ENCODE measurements around the gene KISS1R. TPM values are rescaled to one million over a fixed set of nuclear protein-coding genes. Genes with fewer than 3 reads are reported as not detected.
A peak's percentile ranks its signal among the peaks of the same experiment; 100 is the strongest.

KISS1R gene
- polyA plus RNA-seq, 1 experiment: not detected

DNA sequence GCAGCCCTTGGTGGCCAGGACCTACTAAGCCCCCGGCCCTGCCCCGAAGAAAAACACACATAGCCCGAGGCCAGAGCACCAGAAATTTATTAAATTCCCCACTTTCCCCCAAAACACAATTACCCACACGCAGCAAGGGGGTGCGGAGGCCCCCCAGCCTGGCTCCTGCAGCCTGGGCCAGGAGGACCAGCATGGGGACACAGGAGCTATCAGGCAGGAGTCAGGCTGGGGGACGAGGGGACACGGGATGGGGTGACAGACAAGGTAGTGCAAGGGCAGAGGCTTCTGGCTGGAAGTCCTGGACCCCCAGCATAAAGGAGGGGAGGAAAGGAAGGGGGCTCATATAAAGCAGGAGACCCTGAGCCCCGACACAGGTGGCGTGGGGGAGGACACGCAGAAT, 20.7 kb upstream of the KISS1R start:
- H3K36me3 ChIP-seq (ENCODE audit: control insufficient read depth, insufficient read depth, low read length): peaks cover 22% of the 10 kb centered on the region
- H3K4me3 ChIP-seq (ENCODE audit: low read depth, low read length): no peak overlapping the region
- no peaks in the 10 kb centered on the region for H3K27me3 ChIP-seq (ENCODE audit: control insufficient read depth, insufficient read depth, low read length)
- no peak for DNase-seq (ENCODE audit: low read depth)
- ChIA-PET POLR2A (no interaction called here), CTCF (interaction anchor here (0.6 to 2.0 kb wide), 3 partner anchors 11 to 126 kb away, joined by 3 to 6 read pairs (median 5); no protein-coding TSS in a partner anchor)
- TF ChIP-seq, protein P1, sequence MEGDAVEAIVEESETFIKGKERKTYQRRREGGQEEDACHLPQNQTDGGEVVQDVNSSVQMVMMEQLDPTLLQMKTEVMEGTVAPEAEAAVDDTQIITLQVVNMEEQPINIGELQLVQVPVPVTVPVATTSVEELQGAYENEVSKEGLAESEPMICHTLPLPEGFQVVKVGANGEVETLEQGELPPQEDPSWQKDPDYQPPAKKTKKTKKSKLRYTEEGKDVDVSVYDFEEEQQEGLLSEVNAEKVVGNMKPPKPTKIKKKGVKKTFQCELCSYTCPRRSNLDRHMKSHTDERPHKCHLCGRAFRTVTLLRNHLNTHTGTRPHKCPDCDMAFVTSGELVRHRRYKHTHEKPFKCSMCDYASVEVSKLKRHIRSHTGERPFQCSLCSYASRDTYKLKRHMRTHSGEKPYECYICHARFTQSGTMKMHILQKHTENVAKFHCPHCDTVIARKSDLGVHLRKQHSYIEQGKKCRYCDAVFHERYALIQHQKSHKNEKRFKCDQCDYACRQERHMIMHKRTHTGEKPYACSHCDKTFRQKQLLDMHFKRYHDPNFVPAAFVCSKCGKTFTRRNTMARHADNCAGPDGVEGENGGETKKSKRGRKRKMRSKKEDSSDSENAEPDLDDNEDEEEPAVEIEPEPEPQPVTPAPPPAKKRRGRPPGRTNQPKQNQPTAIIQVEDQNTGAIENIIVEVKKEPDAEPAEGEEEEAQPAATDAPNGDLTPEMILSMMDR (IDR thresholded peaks at IDR 0.05; ENCODE audit: insufficient read depth, low read depth, low read length): no peak

DNA sequence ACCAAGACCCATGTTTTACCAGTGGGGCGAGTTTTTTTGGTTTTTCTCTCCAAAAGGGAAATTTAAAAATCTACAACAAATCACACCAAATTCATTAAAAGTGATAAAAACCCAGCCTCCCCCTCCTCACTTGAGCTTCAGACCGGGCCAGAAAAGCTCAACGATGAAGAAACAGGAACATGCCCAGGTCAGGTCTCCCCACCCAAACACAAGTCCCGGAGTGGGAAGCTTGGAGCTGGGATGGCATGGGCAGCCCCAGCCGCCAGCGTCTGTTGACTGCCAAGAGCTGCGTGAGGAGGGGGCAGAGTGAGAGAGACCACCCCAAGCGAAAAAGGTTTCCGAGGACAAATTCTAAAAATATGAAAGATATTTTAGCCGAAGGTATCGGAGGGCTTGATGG, 20.1 kb upstream of the KISS1R start:
- ChIA-PET POLR2A (interaction anchor here (0.6 kb wide), 1 partner anchor 43 kb away, joined by 3 read pairs; no protein-coding TSS in a partner anchor), CTCF (interaction anchor here (0.6 to 2.0 kb wide), 3 partner anchors 10 to 126 kb away, joined by 3 to 6 read pairs (median 5); no protein-coding TSS in a partner anchor)
- peaks cover 24% of the 10 kb centered on the region for H3K36me3 ChIP-seq (ENCODE audit: control insufficient read depth, insufficient read depth, low read length)
- no peak overlapping the region for H3K4me3 ChIP-seq (ENCODE audit: low read depth, low read length)
- H3K27me3 ChIP-seq (ENCODE audit: control insufficient read depth, insufficient read depth, low read length): no peaks in the 10 kb centered on the region
- TF ChIP-seq, protein P1 (IDR thresholded peaks at IDR 0.05; ENCODE audit: insufficient read depth, low read depth, low read length): no peak
- DNase-seq (ENCODE audit: low read depth): no peak

DNA sequence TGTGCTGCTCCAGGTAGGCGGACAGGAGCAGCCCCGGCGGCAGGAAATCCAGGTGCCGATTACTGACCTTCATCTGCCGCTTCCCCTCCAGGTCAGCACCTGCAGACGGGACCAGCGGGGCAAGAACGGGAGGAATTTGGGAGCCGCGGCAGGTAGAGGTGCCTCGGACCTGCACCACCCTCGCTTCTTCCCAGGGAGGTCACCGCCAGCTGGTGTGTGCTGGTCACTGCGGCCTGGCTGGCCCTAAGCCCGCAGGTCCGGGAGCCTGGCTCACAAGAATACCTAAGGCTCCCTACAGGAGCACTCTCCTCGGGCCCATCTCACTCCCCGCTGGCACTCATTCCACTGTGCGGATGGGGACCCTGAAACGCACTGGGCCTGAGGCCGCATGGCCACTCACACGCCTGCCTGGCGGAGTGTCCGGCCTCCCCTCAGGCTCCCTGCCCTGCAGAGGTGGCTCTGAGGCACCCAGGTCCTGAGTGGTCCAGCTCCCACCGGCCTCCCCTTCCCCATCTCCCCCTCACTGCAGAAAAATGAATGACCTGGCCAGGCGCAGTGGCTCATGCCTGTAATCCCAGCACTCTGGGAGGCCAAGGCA, 19.6 kb upstream of the KISS1R start:
- no peaks in the 10 kb centered on the region for H3K27me3 ChIP-seq (ENCODE audit: control insufficient read depth, insufficient read depth, low read length)
- no peak overlapping the region for H3K4me3 ChIP-seq (ENCODE audit: low read depth, low read length)
- DNase-seq (ENCODE audit: low read depth): no peak
- POLR2A ChIA-PET: interaction anchor here (0.6 kb wide), 1 partner anchor 43 kb away, joined by 3 read pairs; no protein-coding TSS in a partner anchor
- TF ChIP-seq, protein P1 (IDR thresholded peaks at IDR 0.05; ENCODE audit: insufficient read depth, low read depth, low read length): peak; percentile 12; the same call in 1 of the 2 replicates
- H3K36me3 ChIP-seq (ENCODE audit: control insufficient read depth, insufficient read depth, low read length): peaks cover 25% of the 10 kb centered on the region
- CTCF ChIA-PET: interaction anchor here (1.4 to 2.0 kb wide), 2 partner anchors 10 to 34 kb away, joined by 5 to 6 read pairs; no protein-coding TSS in a partner anchor

DNA sequence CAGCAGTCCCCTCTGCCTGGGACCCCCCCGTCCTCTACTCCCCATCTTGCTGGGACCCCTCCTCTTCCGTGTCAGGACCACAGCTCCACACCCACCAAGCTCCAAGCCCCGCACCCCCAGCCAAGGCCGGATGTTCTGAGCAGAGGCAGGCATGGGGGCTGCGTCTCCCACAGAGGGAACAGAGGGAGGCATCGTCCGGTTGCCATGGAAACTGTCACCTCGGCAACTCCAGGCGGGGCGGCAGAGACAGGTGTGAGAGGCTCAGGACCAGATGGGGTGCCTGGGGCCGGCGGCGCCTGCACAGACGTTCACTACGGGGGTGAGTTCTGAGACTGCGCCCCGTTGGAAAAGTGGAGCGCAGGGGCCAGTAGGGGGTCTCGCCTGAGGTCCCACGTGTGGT, 18.5 kb upstream of the KISS1R start:
- POLR2A ChIA-PET: no interaction called here
- CTCF ChIA-PET: no interaction called here
- no peak overlapping the region for H3K4me3 ChIP-seq (ENCODE audit: low read depth, low read length)
- H3K36me3 ChIP-seq (ENCODE audit: control insufficient read depth, insufficient read depth, low read length): peaks cover 25% of the 10 kb centered on the region
- TF ChIP-seq, protein P1 (IDR thresholded peaks at IDR 0.05; ENCODE audit: insufficient read depth, low read depth, low read length): no peak
- no peaks in the 10 kb centered on the region for H3K27me3 ChIP-seq (ENCODE audit: control insufficient read depth, insufficient read depth, low read length)
- no peak for DNase-seq (ENCODE audit: low read depth)

DNA sequence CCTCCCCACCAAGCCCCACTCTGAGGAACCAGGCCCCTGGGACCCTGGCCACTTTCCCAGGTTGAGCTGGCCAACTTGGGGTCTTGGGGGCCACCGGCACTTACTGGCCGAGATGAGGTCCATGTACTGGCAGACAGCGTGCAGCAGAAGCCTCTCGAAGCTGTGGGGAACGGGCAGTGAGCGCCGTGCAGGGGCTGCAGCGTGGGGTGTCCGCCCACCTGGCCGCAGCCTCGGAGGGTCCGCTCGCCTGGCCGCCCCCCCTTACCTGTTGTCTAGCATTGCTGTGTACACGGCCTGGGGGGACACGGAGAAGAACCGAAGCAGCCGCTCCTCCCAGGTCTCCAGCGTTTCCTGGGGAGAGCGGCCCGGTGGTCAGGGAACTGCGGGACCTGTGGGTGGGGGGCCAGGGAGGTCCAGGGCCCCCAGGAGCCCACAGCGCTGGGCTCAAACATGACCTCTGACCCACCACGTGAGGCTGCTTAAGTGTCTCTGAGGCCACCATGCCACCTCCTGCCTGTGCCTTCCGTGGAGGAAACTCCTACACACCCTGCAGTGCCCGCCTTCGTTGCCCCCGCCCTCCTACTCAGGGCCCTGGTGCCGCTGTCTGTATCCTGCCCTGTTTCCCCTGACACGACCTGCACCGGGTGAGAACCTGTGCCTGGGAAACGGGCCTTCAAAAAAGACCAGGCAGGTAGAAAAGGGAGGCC, 17.6 kb upstream of the KISS1R start:
- no peak overlapping the region for H3K4me3 ChIP-seq (ENCODE audit: low read depth, low read length)
- no peaks in the 10 kb centered on the region for H3K27me3 ChIP-seq (ENCODE audit: control insufficient read depth, insufficient read depth, low read length)
- no peak for DNase-seq (ENCODE audit: low read depth)
- ChIA-PET POLR2A (no interaction called here), CTCF (interaction anchor here (1.2 kb wide), 1 partner anchor 10 kb away, joined by 3 read pairs; no protein-coding TSS in a partner anchor)
- TF ChIP-seq, protein P1 (IDR thresholded peaks at IDR 0.05; ENCODE audit: insufficient read depth, low read depth, low read length): no peak
- H3K36me3 ChIP-seq (ENCODE audit: control insufficient read depth, insufficient read depth, low read length): peaks cover 25% of the 10 kb centered on the region

Data from BJ (cell line).